Fibroblast of the aortic adventitia (primary cell): Measurements from ENCODE around the gene TENM4. TPM values are rescaled to one million over a fixed set of nuclear protein-coding genes. Genes with fewer than 3 reads are reported as not detected.

ENCODE experiments used
- DNase-seq: peaks from one replicate; pipeline ENCODE4 v3.0.0-alpha.2; 2010; ENCODE audit warnings: low read depth
- H3K4me3 ChIP-seq: 2 replicates; pipeline ENCODE4 v1.5.1; 2011; ENCODE audit warnings: low read depth, mild to moderate bottlenecking, control low read depth, low read length, moderate library complexity
- CTCF ChIP-seq: IDR thresholded peaks from 2 replicates; pipeline ENCODE4 v1.5.1; 2011; ENCODE audit warnings: mild to moderate bottlenecking, low read length, control low read depth, inconsistent platforms; ENCODE audit not compliant: insufficient read depth
- total RNA-seq: library from RNA; depleted of rRNA; stranded (reverse); fragments of >200 nt; gene quantifications from 2 replicates; pipeline ENCODE4 v1.2.3, GENCODE V29; 2012; ENCODE audit warnings: low replicate concordance

Gene TENM4
- total RNA-seq, 1 donor = 113 TPM

GRCh38 chr11:78656984-78657383 lies 783.8 kb downstream of the TENM4 start:
- TF ChIP-seq CTCF = no peak
- no peak overlapping the region for H3K4me3 ChIP-seq
- no peak for DNase-seq

GRCh38 chr11:78656327-78656726 lies 784.5 kb downstream of the TENM4 start:
- no peak for TF ChIP-seq CTCF
- H3K4me3 ChIP-seq = no peak overlapping the region
- DNase-seq = no peak

GRCh38 chr11:78655561-78655960 lies 785.3 kb downstream of the TENM4 start:
- no peak overlapping the region for H3K4me3 ChIP-seq
- no peak for DNase-seq
- no peak for TF ChIP-seq CTCF

GRCh38 chr11:78654866-78655265 lies 786.0 kb downstream of the TENM4 start:
- H3K4me3 ChIP-seq = no peak overlapping the region
- no peak for TF ChIP-seq CTCF
- DNase-seq = no peak

GRCh38 chr11:78654071-78654470 lies 786.8 kb downstream of the TENM4 start:
- TF ChIP-seq CTCF = no peak
- DNase-seq = no peak
- H3K4me3 ChIP-seq = no peak overlapping the region

GRCh38 chr11:78653294-78653909 lies 787.4 kb downstream of the TENM4 start:
- no peak for TF ChIP-seq CTCF
- no peak overlapping the region for H3K4me3 ChIP-seq
- no peak for DNase-seq

GRCh38 chr11:78652843-78653239 lies 788.0 kb downstream of the TENM4 start:
- no peak for TF ChIP-seq CTCF
- no peak overlapping the region for H3K4me3 ChIP-seq
- no peak for DNase-seq
